Measurements from ENCODE around the gene MPZL3. TPM values are rescaled to one million over a fixed set of nuclear protein-coding genes. Genes with fewer than 3 reads are reported as not detected.

Gene MPZL3
- total and polyA plus RNA-seq, 8 donors = 5.2 to 16.3 (median 7.6) TPM

- ATAC-seq (peak; percentile 63), DNase-seq (no peak)
- no peak for TF ChIP-seq CTCF (IDR thresholded peaks at IDR 0.05)
- intact Hi-C loops (cut with DNase I) = no loop called here
- H3K27ac ChIP-seq = peak overlapping the region; percentile 19 to 50
- H3K4me1 ChIP-seq = peaks cover 10 to 24% of the 10 kb centered on the region in 2 donors
- no peaks in the 10 kb centered on the region for H3K9me3 ChIP-seq
- no peaks in the 10 kb centered on the region for H3K27me3 ChIP-seq
- H3K36me3 ChIP-seq = no peaks in the 10 kb centered on the region
- H3K4me3 ChIP-seq = no peak overlapping the region
These were observed 25.1 kb upstream of the MPZL3 start for GRCh38 chr11:118277312-118277711.

GRCh38 chr11:118276422-118276821 is 24.3 kb upstream of the MPZL3 start:
- no peaks in the 10 kb centered on the region for H3K36me3 ChIP-seq
- no peak overlapping the region for H3K27ac ChIP-seq
- intact Hi-C loops (cut with DNase I) = no loop called here
- no peaks in the 10 kb centered on the region for H3K27me3 ChIP-seq
- H3K4me3 ChIP-seq = no peak overlapping the region
- no peak for TF ChIP-seq CTCF (IDR thresholded peaks at IDR 0.05)
- no peaks in the 10 kb centered on the region for H3K9me3 ChIP-seq
- DNase-seq (peak in 1 of 4 donors; percentile 24), ATAC-seq (peak; percentile 12)
- peaks cover 10 to 24% of the 10 kb centered on the region in 2 donors for H3K4me1 ChIP-seq

GRCh38 chr11:118275176-118275575 is 23.0 kb upstream of the MPZL3 start:
- DNase-seq (no peak), ATAC-seq (peak; percentile 47)
- Histone ChIP-seq H3K4me1 (peaks cover 10 to 24% of the 10 kb centered on the region in 2 donors), H3K27me3 (no peaks in the 10 kb centered on the region), H3K9me3 (no peaks in the 10 kb centered on the region), H3K4me3 (no peak overlapping the region), H3K27ac (peak overlapping the region; percentile 57 to 70), H3K36me3 (no peaks in the 10 kb centered on the region)
- no peak for TF ChIP-seq CTCF (IDR thresholded peaks at IDR 0.05)
- intact Hi-C loops (cut with DNase I) = no loop called here

- H3K4me1 ChIP-seq = peaks cover 10 to 24% of the 10 kb centered on the region in 2 donors
- DNase-seq (peak in 1 of 4 donors; percentile 44), ATAC-seq (peak; percentile 81)
- intact Hi-C loops (cut with DNase I) = no loop called here
- H3K36me3 ChIP-seq = no peaks in the 10 kb centered on the region
- H3K4me3 ChIP-seq = no peak overlapping the region
- no peaks in the 10 kb centered on the region for H3K27me3 ChIP-seq
- H3K27ac ChIP-seq = peak overlapping the region; percentile 57 to 70
- H3K9me3 ChIP-seq = no peaks in the 10 kb centered on the region
- TF ChIP-seq CTCF (IDR thresholded peaks at IDR 0.05) = no peak
These were observed 22.0 kb upstream of the MPZL3 start for GRCh38 chr11:118274186-118274585.

- no peak overlapping the region for H3K4me3 ChIP-seq
- DNase-seq (no peak), ATAC-seq (no peak)
- H3K36me3 ChIP-seq = no peaks in the 10 kb centered on the region
- H3K27me3 ChIP-seq = no peaks in the 10 kb centered on the region
- H3K9me3 ChIP-seq = no peaks in the 10 kb centered on the region
- intact Hi-C loops (cut with DNase I) = no loop called here
- no peak overlapping the region for H3K27ac ChIP-seq
- TF ChIP-seq CTCF (IDR thresholded peaks at IDR 0.05) = no peak
- peaks cover 10 to 14% of the 10 kb centered on the region in 2 donors for H3K4me1 ChIP-seq
These were observed 19.8 kb upstream of the MPZL3 start for GRCh38 chr11:118272001-118272400.
